ENCODE data around the gene PRDM2.

Gene PRDM2

DNA sequence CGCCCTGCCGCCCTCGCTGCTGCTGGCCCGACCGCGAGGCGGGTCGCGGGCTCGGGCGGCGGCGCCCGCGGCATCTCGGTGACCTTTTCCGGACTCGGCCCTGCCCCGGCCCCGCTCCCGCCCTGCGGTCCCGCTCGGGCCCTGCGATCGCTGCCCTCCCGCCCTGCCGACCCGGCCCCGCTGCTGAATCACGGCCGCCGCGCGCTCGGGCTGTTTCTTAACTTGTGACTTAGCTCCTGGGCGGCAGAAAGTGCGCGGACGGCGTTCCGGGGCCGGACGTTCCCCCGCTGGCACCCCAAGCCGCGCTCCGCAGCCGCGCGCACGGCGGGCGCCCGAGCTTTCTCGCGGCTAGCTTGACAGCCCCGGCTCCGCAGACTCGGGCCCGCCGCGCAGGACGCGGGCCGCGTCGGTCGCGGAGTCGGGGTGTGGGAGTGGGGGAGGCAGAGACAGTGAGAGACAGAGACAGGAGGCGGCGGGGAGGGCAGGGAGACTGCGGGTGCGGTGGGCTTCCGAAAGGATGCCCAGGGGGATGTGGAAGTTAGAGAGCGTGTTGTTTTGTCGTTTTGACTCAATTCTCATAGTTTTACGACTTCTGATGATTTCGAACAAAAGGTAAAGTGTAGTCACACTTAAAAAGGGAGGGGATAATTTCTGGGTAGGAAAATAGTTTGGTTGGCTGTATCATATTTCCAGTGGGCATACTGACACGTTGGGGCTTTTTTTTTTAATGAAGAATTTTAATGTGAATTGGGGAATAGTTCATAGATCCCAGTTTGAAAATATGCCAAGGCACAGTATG, 49.8 kb downstream of the PRDM2 start (continued):
- TF ChIP-seq, protein P1, sequence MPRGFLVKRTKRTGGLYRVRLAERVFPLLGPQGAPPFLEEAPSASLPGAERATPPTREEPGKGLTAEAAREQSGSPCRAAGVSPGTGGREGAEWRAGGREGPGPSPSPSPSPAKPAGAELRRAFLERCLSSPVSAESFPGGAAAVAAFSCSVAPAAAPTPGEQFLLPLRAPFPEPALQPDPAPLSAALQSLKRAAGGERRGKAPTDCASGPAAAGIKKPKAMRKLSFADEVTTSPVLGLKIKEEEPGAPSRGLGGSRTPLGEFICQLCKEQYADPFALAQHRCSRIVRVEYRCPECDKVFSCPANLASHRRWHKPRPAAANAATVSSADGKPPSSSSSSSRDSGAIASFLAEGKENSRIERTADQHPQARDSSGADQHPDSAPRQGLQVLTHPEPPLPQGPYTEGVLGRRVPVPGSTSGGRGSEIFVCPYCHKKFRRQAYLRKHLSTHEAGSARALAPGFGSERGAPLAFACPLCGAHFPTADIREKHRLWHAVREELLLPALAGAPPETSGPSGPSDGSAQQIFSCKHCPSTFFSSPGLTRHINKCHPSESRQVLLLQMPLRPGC (tag by site-specific recombination; IDR thresholded peaks at IDR 0.05), result no peak
- TF ChIP-seq, protein P2, sequence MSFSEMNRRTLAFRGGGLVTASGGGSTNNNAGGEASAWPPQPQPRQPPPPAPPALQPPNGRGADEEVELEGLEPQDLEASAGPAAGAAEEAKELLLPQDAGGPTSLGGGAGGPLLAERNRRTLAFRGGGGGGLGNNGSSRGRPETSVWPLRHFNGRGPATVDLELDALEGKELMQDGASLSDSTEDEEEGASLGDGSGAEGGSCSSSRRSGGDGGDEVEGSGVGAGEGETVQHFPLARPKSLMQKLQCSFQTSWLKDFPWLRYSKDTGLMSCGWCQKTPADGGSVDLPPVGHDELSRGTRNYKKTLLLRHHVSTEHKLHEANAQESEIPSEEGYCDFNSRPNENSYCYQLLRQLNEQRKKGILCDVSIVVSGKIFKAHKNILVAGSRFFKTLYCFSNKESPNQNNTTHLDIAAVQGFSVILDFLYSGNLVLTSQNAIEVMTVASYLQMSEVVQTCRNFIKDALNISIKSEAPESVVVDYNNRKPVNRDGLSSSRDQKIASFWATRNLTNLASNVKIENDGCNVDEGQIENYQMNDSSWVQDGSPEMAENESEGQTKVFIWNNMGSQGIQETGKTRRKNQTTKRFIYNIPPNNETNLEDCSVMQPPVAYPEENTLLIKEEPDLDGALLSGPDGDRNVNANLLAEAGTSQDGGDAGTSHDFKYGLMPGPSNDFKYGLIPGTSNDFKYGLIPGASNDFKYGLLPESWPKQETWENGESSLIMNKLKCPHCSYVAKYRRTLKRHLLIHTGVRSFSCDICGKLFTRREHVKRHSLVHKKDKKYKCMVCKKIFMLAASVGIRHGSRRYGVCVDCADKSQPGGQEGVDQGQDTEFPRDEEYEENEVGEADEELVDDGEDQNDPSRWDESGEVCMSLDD (tag by site-specific recombination; IDR thresholded peaks at IDR 0.05), result peak; percentile 52; the same call in 1 of the 2 replicates
- no peak for TF ChIP-seq ZNF549 (tag by site-specific recombination; IDR thresholded peaks at IDR 0.05)
- no peak for TF ChIP-seq ZNF155 (tag by site-specific recombination; IDR thresholded peaks at IDR 0.05)
- no peak for TF ChIP-seq GLIS2 (tag by site-specific recombination; IDR thresholded peaks at IDR 0.05)
- no peak for TF ChIP-seq BCL11B (tag by site-specific recombination; IDR thresholded peaks at IDR 0.05; ENCODE audit: low read depth)
- no peak for TF ChIP-seq MZF1 (tag by site-specific recombination; IDR thresholded peaks at IDR 0.05; ENCODE audit: borderline replicate concordance)
- no peak for TF ChIP-seq ZNF311 (tag by site-specific recombination; IDR thresholded peaks at IDR 0.05; ENCODE audit: borderline replicate concordance)
- no peak for TF ChIP-seq ZNF843 (tag by site-specific recombination; IDR thresholded peaks at IDR 0.05)
- TF ChIP-seq, protein P3, sequence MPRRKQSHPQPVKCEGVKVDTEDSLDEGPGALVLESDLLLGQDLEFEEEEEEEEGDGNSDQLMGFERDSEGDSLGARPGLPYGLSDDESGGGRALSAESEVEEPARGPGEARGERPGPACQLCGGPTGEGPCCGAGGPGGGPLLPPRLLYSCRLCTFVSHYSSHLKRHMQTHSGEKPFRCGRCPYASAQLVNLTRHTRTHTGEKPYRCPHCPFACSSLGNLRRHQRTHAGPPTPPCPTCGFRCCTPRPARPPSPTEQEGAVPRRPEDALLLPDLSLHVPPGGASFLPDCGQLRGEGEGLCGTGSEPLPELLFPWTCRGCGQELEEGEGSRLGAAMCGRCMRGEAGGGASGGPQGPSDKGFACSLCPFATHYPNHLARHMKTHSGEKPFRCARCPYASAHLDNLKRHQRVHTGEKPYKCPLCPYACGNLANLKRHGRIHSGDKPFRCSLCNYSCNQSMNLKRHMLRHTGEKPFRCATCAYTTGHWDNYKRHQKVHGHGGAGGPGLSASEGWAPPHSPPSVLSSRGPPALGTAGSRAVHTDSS (tag by site-specific recombination; IDR thresholded peaks at IDR 0.05), result no peak
- TF ChIP-seq ZNF416 (tag by site-specific recombination; IDR thresholded peaks at IDR 0.05), result no peak
- TF ChIP-seq, protein P4, sequence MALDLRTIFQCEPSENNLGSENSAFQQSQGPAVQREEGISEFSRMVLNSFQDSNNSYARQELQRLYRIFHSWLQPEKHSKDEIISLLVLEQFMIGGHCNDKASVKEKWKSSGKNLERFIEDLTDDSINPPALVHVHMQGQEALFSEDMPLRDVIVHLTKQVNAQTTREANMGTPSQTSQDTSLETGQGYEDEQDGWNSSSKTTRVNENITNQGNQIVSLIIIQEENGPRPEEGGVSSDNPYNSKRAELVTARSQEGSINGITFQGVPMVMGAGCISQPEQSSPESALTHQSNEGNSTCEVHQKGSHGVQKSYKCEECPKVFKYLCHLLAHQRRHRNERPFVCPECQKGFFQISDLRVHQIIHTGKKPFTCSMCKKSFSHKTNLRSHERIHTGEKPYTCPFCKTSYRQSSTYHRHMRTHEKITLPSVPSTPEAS (tag by site-specific recombination; IDR thresholded peaks at IDR 0.05), result no peak
- TF ChIP-seq, protein P5, sequence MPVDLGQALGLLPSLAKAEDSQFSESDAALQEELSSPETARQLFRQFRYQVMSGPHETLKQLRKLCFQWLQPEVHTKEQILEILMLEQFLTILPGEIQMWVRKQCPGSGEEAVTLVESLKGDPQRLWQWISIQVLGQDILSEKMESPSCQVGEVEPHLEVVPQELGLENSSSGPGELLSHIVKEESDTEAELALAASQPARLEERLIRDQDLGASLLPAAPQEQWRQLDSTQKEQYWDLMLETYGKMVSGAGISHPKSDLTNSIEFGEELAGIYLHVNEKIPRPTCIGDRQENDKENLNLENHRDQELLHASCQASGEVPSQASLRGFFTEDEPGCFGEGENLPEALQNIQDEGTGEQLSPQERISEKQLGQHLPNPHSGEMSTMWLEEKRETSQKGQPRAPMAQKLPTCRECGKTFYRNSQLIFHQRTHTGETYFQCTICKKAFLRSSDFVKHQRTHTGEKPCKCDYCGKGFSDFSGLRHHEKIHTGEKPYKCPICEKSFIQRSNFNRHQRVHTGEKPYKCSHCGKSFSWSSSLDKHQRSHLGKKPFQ (tag by site-specific recombination; IDR thresholded peaks at IDR 0.05), result peak; percentile 74
- TF ChIP-seq ZNF544 (tag by site-specific recombination; IDR thresholded peaks at IDR 0.05), result no peak
- no peak for TF ChIP-seq SCRT1 (tag by site-specific recombination; IDR thresholded peaks at IDR 0.05; ENCODE audit: borderline replicate concordance)
- TF ChIP-seq ZEB2 (tag by site-specific recombination; IDR thresholded peaks at IDR 0.05), result peak; percentile 47; the same call in 1 of the 2 replicates
- TF ChIP-seq, protein P6, sequence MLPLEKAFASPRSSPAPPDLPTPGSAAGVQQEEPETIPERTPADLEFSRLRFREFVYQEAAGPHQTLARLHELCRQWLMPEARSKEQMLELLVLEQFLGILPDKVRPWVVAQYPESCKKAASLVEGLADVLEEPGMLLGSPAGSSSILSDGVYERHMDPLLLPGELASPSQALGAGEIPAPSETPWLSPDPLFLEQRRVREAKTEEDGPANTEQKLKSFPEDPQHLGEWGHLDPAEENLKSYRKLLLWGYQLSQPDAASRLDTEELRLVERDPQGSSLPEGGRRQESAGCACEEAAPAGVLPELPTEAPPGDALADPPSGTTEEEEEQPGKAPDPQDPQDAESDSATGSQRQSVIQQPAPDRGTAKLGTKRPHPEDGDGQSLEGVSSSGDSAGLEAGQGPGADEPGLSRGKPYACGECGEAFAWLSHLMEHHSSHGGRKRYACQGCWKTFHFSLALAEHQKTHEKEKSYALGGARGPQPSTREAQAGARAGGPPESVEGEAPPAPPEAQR (tag by site-specific recombination; IDR thresholded peaks at IDR 0.05), result no peak
- TF ChIP-seq, protein P7, sequence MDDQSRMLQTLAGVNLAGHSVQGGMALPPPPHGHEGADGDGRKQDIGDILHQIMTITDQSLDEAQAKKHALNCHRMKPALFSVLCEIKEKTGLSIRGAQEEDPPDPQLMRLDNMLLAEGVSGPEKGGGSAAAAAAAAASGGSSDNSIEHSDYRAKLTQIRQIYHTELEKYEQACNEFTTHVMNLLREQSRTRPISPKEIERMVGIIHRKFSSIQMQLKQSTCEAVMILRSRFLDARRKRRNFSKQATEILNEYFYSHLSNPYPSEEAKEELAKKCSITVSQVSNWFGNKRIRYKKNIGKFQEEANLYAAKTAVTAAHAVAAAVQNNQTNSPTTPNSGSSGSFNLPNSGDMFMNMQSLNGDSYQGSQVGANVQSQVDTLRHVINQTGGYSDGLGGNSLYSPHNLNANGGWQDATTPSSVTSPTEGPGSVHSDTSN (CRISPR knock-in tag; IDR thresholded peaks at IDR 0.05), result 0 out of 2 replicates have a peak, but pooled peaks have one; percentile 27
- no peak for TF ChIP-seq ZNF146 (tag by site-specific recombination; IDR thresholded peaks at IDR 0.05)
- TF ChIP-seq SP2 (tag by site-specific recombination; IDR thresholded peaks at IDR 0.05), result no peak; the same call in 1 of the 2 replicates
- TF ChIP-seq ZXDB (tag by site-specific recombination; IDR thresholded peaks at IDR 0.05), result no peak
- TF ChIP-seq ZNF658 (tag by site-specific recombination; IDR thresholded peaks at IDR 0.05), result no peak
- peak; percentile 71; the same call in 1 of the 2 replicates for TF ChIP-seq SP7 (tag by site-specific recombination; IDR thresholded peaks at IDR 0.05)
- TF ChIP-seq, protein P8, sequence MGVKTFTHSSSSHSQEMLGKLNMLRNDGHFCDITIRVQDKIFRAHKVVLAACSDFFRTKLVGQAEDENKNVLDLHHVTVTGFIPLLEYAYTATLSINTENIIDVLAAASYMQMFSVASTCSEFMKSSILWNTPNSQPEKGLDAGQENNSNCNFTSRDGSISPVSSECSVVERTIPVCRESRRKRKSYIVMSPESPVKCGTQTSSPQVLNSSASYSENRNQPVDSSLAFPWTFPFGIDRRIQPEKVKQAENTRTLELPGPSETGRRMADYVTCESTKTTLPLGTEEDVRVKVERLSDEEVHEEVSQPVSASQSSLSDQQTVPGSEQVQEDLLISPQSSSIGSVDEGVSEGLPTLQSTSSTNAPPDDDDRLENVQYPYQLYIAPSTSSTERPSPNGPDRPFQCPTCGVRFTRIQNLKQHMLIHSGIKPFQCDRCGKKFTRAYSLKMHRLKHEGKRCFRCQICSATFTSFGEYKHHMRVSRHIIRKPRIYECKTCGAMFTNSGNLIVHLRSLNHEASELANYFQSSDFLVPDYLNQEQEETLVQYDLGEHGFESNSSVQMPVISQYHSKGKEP (tag by site-specific recombination; IDR thresholded peaks at IDR 0.05), result no peak
- TF ChIP-seq ZNF132 (tag by site-specific recombination; IDR thresholded peaks at IDR 0.05; ENCODE audit: borderline replicate concordance), result no peak

Measured in HEK293 (cell line).